Vagina (tissue), 2 donors: ENCODE measurements around the gene ATG2B. TPM values are rescaled to one million over a fixed set of nuclear protein-coding genes. Genes with fewer than 3 reads are reported as not detected.
A peak's percentile ranks its signal among the peaks of the same experiment; 100 is the strongest.
"Not testable (repeated sequence)": the region's sequence is repeated elsewhere in the genome, so short reads cannot be mapped to it uniquely, and the experiment has no call there.

Source experiments
- DNase-seq, 2 donors: peaks; one replicate each; pipeline ENCODE4 v3.0.0-alpha.2; 2017; ENCODE audit errors: extremely low spot score in 2 of 2
- H3K27ac ChIP-seq: fragments of 200-600 bp; sonication (generic); one replicate; pipeline ENCODE4 v1.5.1; 2019
- H3K27me3 ChIP-seq: fragments of 200-600 bp; sonication (generic); one replicate; pipeline ENCODE4 v1.5.1; 2019
- H3K36me3 ChIP-seq, 2 donors: fragments of 200-600 bp; sonication (generic); one replicate each; pipeline ENCODE4 v1.5.1; 2017 to 2019
- H3K4me1 ChIP-seq: fragments of 200-600 bp; sonication (generic); one replicate; pipeline ENCODE4 v1.5.1; 2019
- H3K4me3 ChIP-seq, 2 donors: fragments of 200-600 bp; sonication (generic); 1 replicate in 1 of 2; 2 replicates in 1 of 2; pipeline ENCODE4 v1.5.1; 2016 to 2019
- H3K9me3 ChIP-seq: fragments of 200-600 bp; sonication (generic); one replicate; pipeline ENCODE4 v1.5.1; 2019
- CTCF ChIP-seq, 3 experiments: fragments of 450-650 bp in 2 of 3; fragments of 200-600 bp in 1 of 3; sonication (generic) in 1 of 3; IDR thresholded peaks; one replicate each; pipeline ENCODE4 v1.5.1; 2017 to 2019; ENCODE audit warnings: antibody characterized with exemption in 3 of 3, mild to moderate bottlenecking in 2 of 3, moderate library complexity in 2 of 3
- POLR2A ChIP-seq, 2 donors: fragments of 450-650 bp; IDR thresholded peaks; one replicate each; pipeline ENCODE4 v1.6.1; 2017; ENCODE audit warnings: antibody characterized with exemption in 2 of 2, mild to moderate bottlenecking in 2 of 2, moderate library complexity in 2 of 2
- POLR2AphosphoS5 ChIP-seq, 2 donors: sonication (generic); formaldehyde crosslinking; IDR thresholded peaks; one replicate each; pipeline ENCODE4 v1.9.0; 2017; ENCODE audit warnings: antibody characterized with exemption in 2 of 2, mild to moderate bottlenecking in 2 of 2, low read depth in 1 of 2; ENCODE audit not compliant: insufficient read depth in 1 of 2
- intact Hi-C: fragments of 100-400 bp; cut with DNase I; formaldehyde crosslinking; loops from one replicate; pipeline ENCODE4 v1.15.1; 2023
- total RNA-seq: library from RNA; depleted of rRNA; stranded (reverse); fragments of >200 nt; gene quantifications from one replicate; pipeline ENCODE4 v1.2.3, GENCODE V29; 2016

Gene ATG2B
- total RNA-seq, 1 donor from 2014 or later = 32.2 TPM

- TF ChIP-seq POLR2AphosphoS5 (IDR thresholded peaks at IDR 0.05; ENCODE audit: insufficient read depth in 1 of 2, low read depth in 1 of 2) (peak; percentile 45 to 46), POLR2A (IDR thresholded peaks at IDR 0.05) (no peak)
- DNase-seq = peak in 1 of 2 donors; percentile 96
- Histone ChIP-seq H3K27ac (peak overlapping the region; percentile 81), H3K4me3 (no peak overlapping the region), H3K27me3 (no peaks in the 10 kb centered on the region), H3K36me3 (no peaks in the 10 kb centered on the region), H3K9me3 (no peaks in the 10 kb centered on the region), H3K4me1 (peaks cover 39% of the 10 kb centered on the region)
- intact Hi-C loops = no loop called here
These were observed 114.1 kb downstream of the ATG2B start for GRCh38 chr14:96249029-96249428.

- H3K4me3 ChIP-seq = no peak overlapping the region
- H3K27ac ChIP-seq = peak overlapping the region; percentile 81
- intact Hi-C loops = no loop called here
- H3K9me3 ChIP-seq = no peaks in the 10 kb centered on the region
- H3K27me3 ChIP-seq = no peaks in the 10 kb centered on the region
- TF ChIP-seq POLR2AphosphoS5 (IDR thresholded peaks at IDR 0.05; ENCODE audit: insufficient read depth in 1 of 2, low read depth in 1 of 2) = no peak
- no peak for TF ChIP-seq POLR2A (IDR thresholded peaks at IDR 0.05)
- no peak for TF ChIP-seq CTCF (IDR thresholded peaks at IDR 0.05)
- H3K36me3 ChIP-seq = peaks cover 0 to 13% of the 10 kb centered on the region in 2 donors
- peaks cover 32% of the 10 kb centered on the region for H3K4me1 ChIP-seq
- DNase-seq = no peak
These were observed 116.1 kb downstream of the ATG2B start for GRCh38 chr14:96247031-96247430.

- H3K27me3 ChIP-seq = no peaks in the 10 kb centered on the region
- peak overlapping the region; percentile 81 for H3K27ac ChIP-seq
- H3K9me3 ChIP-seq = no peaks in the 10 kb centered on the region
- H3K36me3 ChIP-seq = peaks cover 0 to 19% of the 10 kb centered on the region in 2 donors
- no peak for TF ChIP-seq CTCF (IDR thresholded peaks at IDR 0.05)
- TF ChIP-seq POLR2AphosphoS5 (IDR thresholded peaks at IDR 0.05; ENCODE audit: insufficient read depth in 1 of 2, low read depth in 1 of 2) = peak in 1 of 2 donors; percentile 65
- DNase-seq = peak in 1 of 2 donors; percentile 95
- H3K4me1 ChIP-seq = peaks cover 32% of the 10 kb centered on the region
- intact Hi-C loops = no loop called here
- H3K4me3 ChIP-seq = no peak overlapping the region
These were observed 116.6 kb downstream of the ATG2B start for GRCh38 chr14:96246539-96246847.

- Histone ChIP-seq H3K9me3 (no peaks in the 10 kb centered on the region), H3K4me3 (no peak overlapping the region), H3K4me1 (peaks cover 32% of the 10 kb centered on the region), H3K27me3 (no peaks in the 10 kb centered on the region), H3K27ac (peak overlapping the region; percentile 81), H3K36me3 (peaks cover 0 to 24% of the 10 kb centered on the region in 2 donors)
- no peak for DNase-seq
- peak in 1 of 2 donors; percentile 64 for TF ChIP-seq POLR2AphosphoS5 (IDR thresholded peaks at IDR 0.05; ENCODE audit: insufficient read depth in 1 of 2, low read depth in 1 of 2)
- TF ChIP-seq POLR2A (IDR thresholded peaks at IDR 0.05) = no peak
- no peak for TF ChIP-seq CTCF (IDR thresholded peaks at IDR 0.05)
- intact Hi-C loops = no loop called here
These were observed 117.2 kb downstream of the ATG2B start for GRCh38 chr14:96245710-96246538.

GRCh38 chr14:96245074-96245473, 118.1 kb downstream of the ATG2B start:
- H3K36me3 ChIP-seq = peaks cover 0 to 33% of the 10 kb centered on the region in 2 donors
- peak overlapping the region; percentile 81 for H3K27ac ChIP-seq
- H3K27me3 ChIP-seq, intact Hi-C loops, DNase-seq, H3K9me3 ChIP-seq, H3K4me3 ChIP-seq: not testable (repeated sequence)
- peaks cover 32% of the 10 kb centered on the region for H3K4me1 ChIP-seq

GRCh38 chr14:96243785-96244184, 119.4 kb downstream of the ATG2B start:
- no peak overlapping the region for H3K4me3 ChIP-seq

More at GRCh38 chr14:96243785-96244184, 119.4 kb downstream of the ATG2B start:
- no peak for DNase-seq
- H3K36me3 ChIP-seq = peaks cover 0 to 45% of the 10 kb centered on the region in 2 donors
- no peaks in the 10 kb centered on the region for H3K27me3 ChIP-seq
- H3K9me3 ChIP-seq = no peaks in the 10 kb centered on the region
- peaks cover 30% of the 10 kb centered on the region for H3K4me1 ChIP-seq
- H3K27ac ChIP-seq = peak overlapping the region; percentile 45
- TF ChIP-seq POLR2AphosphoS5 (IDR thresholded peaks at IDR 0.05; ENCODE audit: insufficient read depth in 1 of 2, low read depth in 1 of 2) (no peak), POLR2A (IDR thresholded peaks at IDR 0.05) (no peak), CTCF (IDR thresholded peaks at IDR 0.05) (no peak)
- intact Hi-C loops = no loop called here
